SK-N-SH (cell line): ENCODE results near the gene ASB3.

Source experiments
- CHD2 ChIP-seq: fragments of 150-350 bp; IDR thresholded peaks from 2 replicates; pipeline ENCODE4 v1.6.1; 2018; ENCODE audit warnings: low read length; ENCODE audit not compliant: partially characterized antibody
- ELF1 ChIP-seq: IDR thresholded peaks from 2 replicates; pipeline ENCODE4 v1.4.0; 2012
- EP300 ChIP-seq, 2 experiments: IDR thresholded peaks; 2 replicates each; pipeline versions ENCODE4 v1.4.0 to v1.6.1; 2012; ENCODE audit warnings: borderline replicate concordance in 1 of 2, low read depth in 1 of 2, low read length in 1 of 2
- EZH2phosphoT487 ChIP-seq: fragments of 200-600 bp; sonication (generic); IDR thresholded peaks from 2 replicates; pipeline ENCODE4 v1.6.1; 2017; ENCODE audit warnings: low read depth, mixed run types, mild to moderate bottlenecking, antibody characterized with exemption, moderate library complexity, borderline replicate concordance
- FOSL2 ChIP-seq: IDR thresholded peaks from 2 replicates; pipeline ENCODE4 v1.4.0; 2012; ENCODE audit warnings: low read depth, mild to moderate bottlenecking, moderate library complexity, borderline replicate concordance
- JUND ChIP-seq: IDR thresholded peaks from 2 replicates; pipeline ENCODE4 v1.4.0; 2012
- MEF2A ChIP-seq: IDR thresholded peaks from 2 replicates; pipeline ENCODE4 v1.4.0; 2012; ENCODE audit warnings: low read depth, borderline replicate concordance
- POLR2AphosphoS5 ChIP-seq: IDR thresholded peaks from 2 replicates; pipeline ENCODE4 v1.6.1; 2012; ENCODE audit warnings: low read depth, low read length
- RAD21 ChIP-seq: IDR thresholded peaks from 2 replicates; pipeline ENCODE4 v1.6.1; 2012; ENCODE audit warnings: mild to moderate bottlenecking, low read length
- RXRA ChIP-seq: IDR thresholded peaks from 2 replicates; pipeline ENCODE4 v1.4.0; 2012; ENCODE audit warnings: low read depth, mild to moderate bottlenecking, borderline replicate concordance
- TAF1 ChIP-seq: IDR thresholded peaks from 2 replicates; pipeline ENCODE4 v1.6.1; 2012; ENCODE audit warnings: low read depth, mild to moderate bottlenecking, low read length, moderate library complexity, borderline replicate concordance
- TF ChIP-seq, protein P1 (sequence below): fragments of 200-600 bp; sonication (generic); IDR thresholded peaks from 2 replicates; pipeline ENCODE4 v1.6.1; 2017; ENCODE audit warnings: antibody characterized with exemption, mild to moderate bottlenecking, moderate library complexity
- TF ChIP-seq, protein P2 (sequence below): fragments of 150-350 bp; IDR thresholded peaks from 2 replicates; pipeline ENCODE4 v1.6.1; 2016; ENCODE audit warnings: mild to moderate bottlenecking, low read depth, low read length

DNA sequence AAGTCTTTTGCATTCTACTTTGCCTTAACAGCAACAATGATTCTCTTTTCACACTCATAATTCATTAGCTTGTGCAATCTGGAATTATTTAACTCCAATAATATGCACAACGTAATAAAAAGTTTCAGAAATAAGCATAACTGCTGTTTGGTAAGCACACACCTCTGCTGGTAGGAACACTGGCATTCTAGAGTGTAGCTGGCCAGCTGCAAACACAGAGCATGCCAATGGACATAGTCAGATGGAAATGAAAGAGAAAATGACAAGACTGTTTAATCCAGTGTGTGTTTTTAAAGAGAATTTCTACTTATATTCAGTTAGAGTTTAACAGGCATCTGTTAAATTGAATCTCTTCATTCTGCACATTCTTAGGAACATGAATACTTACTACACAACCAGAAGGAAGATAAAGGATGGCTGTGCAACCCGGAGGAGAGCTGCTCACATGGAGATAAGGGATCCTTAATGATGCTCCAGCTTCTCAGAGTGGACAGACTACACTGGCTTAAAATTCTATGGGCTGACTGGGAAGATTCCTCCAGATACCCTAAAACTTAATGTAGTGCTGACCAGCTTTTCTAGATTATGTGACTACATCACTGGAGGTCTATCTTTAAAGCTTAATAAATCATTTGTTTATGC lies 113.8 kb downstream of the ASB3 start:
- TF ChIP-seq JUND (no peak), POLR2AphosphoS5 (no peak), RXRA (no peak), MEF2A (no peak), CHD2 (no peak), EP300 (IDR thresholded peaks at IDR 0.05; ENCODE audit: borderline replicate concordance in 1 of 2, low read depth in 1 of 2, low read length in 1 of 2) (no peak), RAD21 (no peak), TAF1 (no peak), FOSL2 (no peak), ELF1 (no peak), EZH2phosphoT487 (no peak)
- TF ChIP-seq, protein P1, sequence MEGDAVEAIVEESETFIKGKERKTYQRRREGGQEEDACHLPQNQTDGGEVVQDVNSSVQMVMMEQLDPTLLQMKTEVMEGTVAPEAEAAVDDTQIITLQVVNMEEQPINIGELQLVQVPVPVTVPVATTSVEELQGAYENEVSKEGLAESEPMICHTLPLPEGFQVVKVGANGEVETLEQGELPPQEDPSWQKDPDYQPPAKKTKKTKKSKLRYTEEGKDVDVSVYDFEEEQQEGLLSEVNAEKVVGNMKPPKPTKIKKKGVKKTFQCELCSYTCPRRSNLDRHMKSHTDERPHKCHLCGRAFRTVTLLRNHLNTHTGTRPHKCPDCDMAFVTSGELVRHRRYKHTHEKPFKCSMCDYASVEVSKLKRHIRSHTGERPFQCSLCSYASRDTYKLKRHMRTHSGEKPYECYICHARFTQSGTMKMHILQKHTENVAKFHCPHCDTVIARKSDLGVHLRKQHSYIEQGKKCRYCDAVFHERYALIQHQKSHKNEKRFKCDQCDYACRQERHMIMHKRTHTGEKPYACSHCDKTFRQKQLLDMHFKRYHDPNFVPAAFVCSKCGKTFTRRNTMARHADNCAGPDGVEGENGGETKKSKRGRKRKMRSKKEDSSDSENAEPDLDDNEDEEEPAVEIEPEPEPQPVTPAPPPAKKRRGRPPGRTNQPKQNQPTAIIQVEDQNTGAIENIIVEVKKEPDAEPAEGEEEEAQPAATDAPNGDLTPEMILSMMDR, result no peak
- TF ChIP-seq, protein P2, sequence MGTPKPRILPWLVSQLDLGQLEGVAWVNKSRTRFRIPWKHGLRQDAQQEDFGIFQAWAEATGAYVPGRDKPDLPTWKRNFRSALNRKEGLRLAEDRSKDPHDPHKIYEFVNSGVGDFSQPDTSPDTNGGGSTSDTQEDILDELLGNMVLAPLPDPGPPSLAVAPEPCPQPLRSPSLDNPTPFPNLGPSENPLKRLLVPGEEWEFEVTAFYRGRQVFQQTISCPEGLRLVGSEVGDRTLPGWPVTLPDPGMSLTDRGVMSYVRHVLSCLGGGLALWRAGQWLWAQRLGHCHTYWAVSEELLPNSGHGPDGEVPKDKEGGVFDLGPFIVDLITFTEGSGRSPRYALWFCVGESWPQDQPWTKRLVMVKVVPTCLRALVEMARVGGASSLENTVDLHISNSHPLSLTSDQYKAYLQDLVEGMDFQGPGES, result no peak
